ENCODE data around the gene PPP2R5B. TPM values are rescaled to one million over a fixed set of nuclear protein-coding genes. Genes with fewer than 3 reads are reported as not detected.
A peak's percentile ranks its signal among the peaks of the same experiment; 100 is the strongest.

The PPP2R5B gene
- total and polyA plus RNA-seq, 9 of the 15 experiments (the other 6 are each of a cell fraction or from before 2014, with no cell fraction given): 0.10 to 7.8 (median 3.3) TPM

- in situ Hi-C loops (cut with MboI): no loop called here
- POLR2A ChIA-PET: no interaction called here
- 8% methylated on average over 3 of the region's 3 CpGs for WGBS (ENCODE audit: insufficient coverage, low coverage, missing lambda C conversion rate)
- Histone ChIP-seq H3K4me1 (replicated peaks in 1 of 2; ENCODE audit: control insufficient read depth in 2 of 2, insufficient read depth in 2 of 2, low read length in 2 of 2) (peaks cover 4 to 11% of the 10 kb centered on the region in 2 experiments; a peak in 3 of 5 replicates), H2AFZ (ENCODE audit: low read depth, low read length) (no peak overlapping the region), H3K36me3 (ENCODE audit: control insufficient read depth, insufficient read depth, low read length) (no peaks in the 10 kb centered on the region), H3K27ac (ENCODE audit: extremely low read depth, low read depth, low read length) (no peak overlapping the region), H3K4me3 (no peak overlapping the region), H4K20me1 (replicated peaks; ENCODE audit: control insufficient read depth, insufficient read depth, low read length) (no peaks in the 10 kb centered on the region), H3K9ac (ENCODE audit: insufficient read depth in 1 of 2, low read depth in 2 of 2, low read length in 2 of 2) (no peak overlapping the region), H3K27me3 (ENCODE audit: control insufficient read depth in 2 of 2, insufficient read depth in 2 of 2, low read length in 2 of 2) (no peaks in the 10 kb centered on the region; a peak in 1 of 5 replicates), H3K4me2 (ENCODE audit: insufficient read depth, low read length) (no peak overlapping the region), H3K9me3 (replicated peaks; ENCODE audit: control insufficient read depth, insufficient read depth, low read depth, low read length) (no peaks in the 10 kb centered on the region), H3K79me2 (ENCODE audit: control insufficient read depth, insufficient read depth, low read length) (no peaks in the 10 kb centered on the region), H3K9me1 (ENCODE audit: control insufficient read depth, insufficient read depth, low read length) (no peaks in the 10 kb centered on the region)
- no peak for ATAC-seq
- no peak for DNase-seq (ENCODE audit: extremely low read depth in 1 of 4, low spot score in 3 of 4)
- peak; percentile 35; the same call in 1 of the 2 replicates for TF ChIP-seq ATF3 (IDR thresholded peaks at IDR 0.05)
- TF ChIP-seq ATF3 (CRISPR knock-in tag; conservative IDR thresholded peaks at IDR 0.05): no peak
- peak; percentile 26 for TF ChIP-seq TBP (optimal IDR thresholded peaks at IDR 0.05; ENCODE audit: low read depth, low read length)
- TF ChIP-seq TRIM28 (IDR thresholded peaks at IDR 0.05): no peak
- BruUV-seq (replicated peaks): no TSS peak
- FAIRE-seq: no peak
- intact Hi-C loops (cut with micrococcal nuclease): no loop called here
- CTCF ChIA-PET (ENCODE audit: low intra/inter-chr PET ratio): no interaction called here
These were observed 35.0 kb downstream of the PPP2R5B start for GRCh38 chr11:64959498-64959897.

- H3K36me3 ChIP-seq (ENCODE audit: control insufficient read depth, insufficient read depth, low read length): no peaks in the 10 kb centered on the region
- H3K27me3 ChIP-seq (ENCODE audit: control insufficient read depth in 2 of 2, insufficient read depth in 2 of 2, low read length in 2 of 2): no peaks in the 10 kb centered on the region; a peak in 1 of 5 replicates
- CTCF ChIA-PET (ENCODE audit: low intra/inter-chr PET ratio): no interaction called here
- no peaks in the 10 kb centered on the region for H3K9me1 ChIP-seq (ENCODE audit: control insufficient read depth, insufficient read depth, low read length)
- POLR2A ChIA-PET: no interaction called here
- no peak overlapping the region for H3K4me2 ChIP-seq (ENCODE audit: insufficient read depth, low read length)
- H3K79me2 ChIP-seq (ENCODE audit: control insufficient read depth, insufficient read depth, low read length): no peaks in the 10 kb centered on the region
- H4K20me1 ChIP-seq (replicated peaks; ENCODE audit: control insufficient read depth, insufficient read depth, low read length): no peaks in the 10 kb centered on the region
- 13% methylated on average over 4 of the region's 4 CpGs for WGBS (ENCODE audit: insufficient coverage, low coverage, missing lambda C conversion rate)
- no peak overlapping the region for H2AFZ ChIP-seq (ENCODE audit: low read depth, low read length)
- no TSS peak for BruUV-seq (replicated peaks)
- in situ Hi-C loops (cut with MboI): no loop called here
- H3K4me3 ChIP-seq: no peak overlapping the region
- no peak overlapping the region for H3K9ac ChIP-seq (ENCODE audit: insufficient read depth in 1 of 2, low read depth in 2 of 2, low read length in 2 of 2)
- H3K4me1 ChIP-seq (replicated peaks in 1 of 2; ENCODE audit: control insufficient read depth in 2 of 2, insufficient read depth in 2 of 2, low read length in 2 of 2): peaks cover 4 to 11% of the 10 kb centered on the region in 2 experiments; a peak in 3 of 5 replicates
- DNase-seq (ENCODE audit: extremely low read depth in 1 of 4, low spot score in 3 of 4) (peak in 3 of 4 experiments; percentile 24 to 30 (median 25)), FAIRE-seq (no peak), ATAC-seq (0 out of 3 replicates have a peak, but pooled peaks have one; percentile 39)
- H3K9me3 ChIP-seq (replicated peaks; ENCODE audit: control insufficient read depth, insufficient read depth, low read depth, low read length): no peaks in the 10 kb centered on the region
- H3K27ac ChIP-seq (ENCODE audit: extremely low read depth, low read depth, low read length): no peak overlapping the region
- intact Hi-C loops (cut with micrococcal nuclease): no loop called here
- no peak for TF ChIP-seq ZNF740 (CRISPR knock-in tag; IDR thresholded peaks at IDR 0.05)
- TF ChIP-seq ZNF740 (tag; IDR thresholded peaks at IDR 0.05): no peak
- TF ChIP-seq CBFA2T2 (conservative IDR thresholded peaks at IDR 0.05): 0 out of 2 replicates have a peak, but pooled peaks have one; percentile 16
- peak; percentile 79 for TF ChIP-seq ARID1B (IDR thresholded peaks at IDR 0.05)
- peak; percentile 77 for TF ChIP-seq TAL1 (IDR thresholded peaks at IDR 0.05)
- peak; percentile 67 for TF ChIP-seq CBFA2T3 (IDR thresholded peaks at IDR 0.05)
- TF ChIP-seq SMARCA4 (IDR thresholded peaks at IDR 0.05): peak; percentile 57; the same call in 1 of the 2 replicates
- peak; percentile 68; the same call in 1 of the 2 replicates for TF ChIP-seq TEAD4 (IDR thresholded peaks at IDR 0.05; ENCODE audit: low read length)
- no peak for TF ChIP-seq TEAD4 (CRISPR knock-in tag; IDR thresholded peaks at IDR 0.05; ENCODE audit: borderline replicate concordance)
- peak; percentile 35; the same call in 1 of the 2 replicates for TF ChIP-seq SMARCE1 (IDR thresholded peaks at IDR 0.05)
These were observed 36.2 kb downstream of the PPP2R5B start for GRCh38 chr11:64960719-64961118.
